GM21786 (cell line): ENCODE results near the gene MEGF10.

Experiments used
- ATAC-seq: cut with Tn5 transposase; IDR thresholded peaks from one replicate; pipeline ENCODE4 v1.9.1; 2021; ENCODE audit not compliant: unreplicated experiment

Gene MEGF10

GRCh38 chr5:127324756-127325155 is 34.2 kb downstream of the MEGF10 start:
- ATAC-seq: no peak

GRCh38 chr5:127326431-127326830 is 35.8 kb downstream of the MEGF10 start:
- no peak for ATAC-seq

- no peak for ATAC-seq
These were observed 36.6 kb downstream of the MEGF10 start for GRCh38 chr5:127326976-127327755.

DNA sequence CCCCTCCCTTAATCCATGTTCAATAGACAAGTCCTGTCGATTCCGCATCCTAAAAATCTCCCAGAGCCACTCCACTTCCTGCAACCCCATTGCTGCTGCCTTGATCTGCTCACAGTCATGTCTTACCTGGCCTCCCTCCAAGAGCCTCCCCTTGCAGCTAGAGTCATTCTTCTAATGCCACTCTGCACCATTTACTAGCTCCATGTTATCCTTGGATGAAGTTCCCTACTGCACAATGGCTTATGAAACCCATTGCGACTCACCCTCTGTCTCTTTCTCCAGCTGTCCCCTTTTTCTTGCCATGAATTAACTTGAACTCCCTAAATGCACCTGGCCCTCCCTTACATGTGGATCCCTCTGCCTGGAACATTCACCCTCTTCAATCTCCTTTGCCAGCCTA is 39.5 kb downstream of the MEGF10 start:
- ATAC-seq: no peak

DNA sequence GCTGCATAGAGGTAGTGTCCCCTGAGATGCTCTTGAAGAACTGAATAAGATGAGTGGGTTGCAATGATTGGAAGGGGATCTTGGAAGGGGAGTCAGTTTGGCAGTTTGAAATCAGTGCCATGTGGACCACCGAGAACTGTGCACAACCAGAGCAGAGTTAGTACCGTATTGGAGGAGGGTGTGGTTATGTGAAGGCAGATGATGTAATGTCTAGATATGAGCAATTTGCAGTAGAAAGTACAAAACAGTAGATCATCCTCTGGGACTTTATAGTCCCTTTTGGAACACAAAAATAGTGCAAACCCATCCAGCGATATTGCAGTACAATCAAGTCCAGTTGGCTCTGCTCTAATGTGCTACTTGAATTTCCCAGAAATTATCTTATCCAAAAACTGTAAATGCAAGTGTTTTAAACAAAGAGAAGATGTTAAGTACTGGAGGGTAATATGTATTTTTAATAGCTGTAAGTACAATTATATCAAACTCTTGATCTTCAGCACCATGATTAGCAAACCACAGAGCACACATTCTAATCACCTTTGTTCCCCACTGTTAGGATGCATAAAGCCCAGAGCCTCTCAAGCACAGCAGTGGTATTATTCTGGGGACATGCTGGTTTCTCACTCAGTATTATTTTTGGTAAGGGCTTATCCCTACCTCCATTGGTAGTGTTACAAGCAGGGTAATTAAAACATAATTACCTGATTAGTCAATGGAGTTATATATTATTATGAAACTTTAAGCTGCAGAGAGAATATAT is 41.5 kb downstream of the MEGF10 start:
- no peak for ATAC-seq

DNA sequence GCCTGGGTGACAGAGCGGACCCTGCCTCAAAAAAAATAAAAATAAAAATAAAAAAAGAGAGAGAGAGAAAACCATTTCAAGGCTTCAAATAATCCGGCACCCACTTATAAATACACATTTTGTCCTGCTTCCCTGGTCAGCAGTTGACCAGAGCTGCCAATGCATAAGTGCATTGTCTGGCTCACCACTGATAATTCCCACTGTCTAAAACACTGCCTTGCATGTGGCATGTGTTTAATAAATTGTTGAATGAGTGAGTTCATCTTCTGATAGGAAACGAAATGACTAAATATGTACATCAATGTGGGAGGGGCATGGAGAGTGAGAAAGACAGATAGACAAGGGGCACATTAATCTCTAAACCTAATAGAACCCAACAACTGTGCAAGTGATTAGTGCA is 42.9 kb downstream of the MEGF10 start:
- ATAC-seq: no peak

DNA sequence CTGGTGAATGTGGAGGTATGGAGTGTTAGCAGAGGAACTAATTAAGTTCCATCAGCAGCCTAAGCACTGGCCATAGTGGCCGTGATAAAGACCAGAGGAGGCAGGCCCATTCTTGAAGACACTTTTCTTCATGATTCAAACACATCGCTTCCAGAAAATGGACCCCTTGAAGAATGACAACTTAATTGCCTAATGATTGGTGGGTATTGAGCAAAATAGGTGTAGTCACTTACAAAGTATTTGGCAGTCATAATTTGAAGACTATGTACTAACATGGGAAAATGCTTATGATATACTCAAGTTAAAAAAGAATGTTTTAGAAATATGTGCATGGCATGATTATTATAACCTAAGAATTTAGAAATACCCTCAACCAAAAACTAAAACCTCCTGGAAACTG is 44.8 kb downstream of the MEGF10 start:
- ATAC-seq: no peak

DNA sequence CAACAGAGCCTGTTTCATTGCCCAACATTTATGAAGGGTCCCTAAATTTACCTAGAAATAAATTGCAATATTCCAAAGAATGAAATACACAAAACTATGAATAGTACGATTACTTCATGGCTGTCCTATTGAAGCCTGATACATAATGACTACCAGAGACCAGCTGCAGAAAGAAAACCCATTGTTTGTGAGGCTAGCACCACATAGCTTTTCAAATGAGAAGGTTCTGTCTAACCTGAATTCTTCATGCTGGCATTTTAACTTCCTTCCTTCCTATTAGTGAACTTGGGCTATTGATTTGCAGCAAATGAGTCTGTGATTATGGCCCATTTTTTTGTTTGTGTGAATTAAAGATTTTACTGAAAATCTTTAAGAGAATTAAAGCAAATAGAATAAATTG is 47.3 kb downstream of the MEGF10 start:
- ATAC-seq: no peak

DNA sequence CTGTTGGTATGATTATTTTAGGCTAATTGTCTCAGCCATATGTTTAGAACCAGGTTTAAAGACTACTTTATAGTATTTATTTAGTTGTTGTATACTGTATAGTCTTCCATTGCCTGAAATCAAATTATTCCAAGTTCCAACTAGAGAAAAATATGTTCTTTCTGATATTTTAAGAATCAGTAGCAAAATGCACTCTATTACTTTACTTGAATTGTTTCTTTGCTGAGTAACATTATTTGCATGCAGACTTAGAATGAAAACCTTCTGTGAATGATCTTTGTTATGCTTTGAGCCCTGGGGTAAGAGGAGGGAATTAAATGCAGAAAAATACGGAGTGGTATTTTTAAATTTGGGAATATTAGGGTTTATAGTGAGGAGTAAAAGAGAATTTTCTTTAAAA is 47.9 kb downstream of the MEGF10 start:
- ATAC-seq: no peak

GRCh38 chr5:127340606-127341005 is 50.0 kb downstream of the MEGF10 start:
- no peak for ATAC-seq

DNA sequence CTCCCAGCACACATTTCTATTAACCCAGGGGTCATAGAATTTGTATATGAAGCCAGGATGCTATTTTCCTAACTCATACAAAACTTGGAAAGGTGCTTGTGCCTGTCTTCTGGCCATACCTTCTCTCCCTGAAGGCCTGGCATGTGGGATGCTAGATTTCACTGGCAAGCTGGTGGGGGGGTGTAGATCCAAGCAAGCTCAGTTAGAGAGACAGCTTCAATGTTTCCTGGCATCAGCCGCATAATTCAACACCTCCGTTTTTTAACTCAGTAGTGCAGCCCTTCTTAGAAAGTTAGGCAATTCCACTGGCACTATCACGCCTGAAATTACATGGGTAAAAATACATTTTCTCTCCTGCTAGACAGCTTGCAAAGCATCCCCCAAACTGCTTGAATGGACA is 51.8 kb downstream of the MEGF10 start:
- ATAC-seq: no peak

DNA sequence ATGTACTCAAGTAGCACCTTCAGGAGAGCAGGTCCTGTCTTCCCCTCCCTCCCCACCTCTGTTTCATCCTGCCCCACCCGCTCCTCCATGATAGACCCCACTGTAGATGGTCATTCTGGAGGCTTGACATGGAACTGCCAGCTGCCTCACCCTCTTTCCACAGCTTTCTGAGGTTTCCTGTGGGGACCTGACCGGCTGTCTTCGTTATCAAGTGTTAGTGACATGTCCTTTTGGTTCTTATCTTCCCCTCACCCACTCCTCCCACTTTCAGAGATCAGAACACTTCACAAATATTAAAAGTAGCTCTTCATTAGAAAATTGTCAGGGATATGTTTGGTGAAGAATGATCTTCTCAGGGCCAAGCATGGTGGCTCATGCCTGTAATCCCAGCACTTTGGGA is 52.7 kb downstream of the MEGF10 start:
- ATAC-seq: no peak

DNA sequence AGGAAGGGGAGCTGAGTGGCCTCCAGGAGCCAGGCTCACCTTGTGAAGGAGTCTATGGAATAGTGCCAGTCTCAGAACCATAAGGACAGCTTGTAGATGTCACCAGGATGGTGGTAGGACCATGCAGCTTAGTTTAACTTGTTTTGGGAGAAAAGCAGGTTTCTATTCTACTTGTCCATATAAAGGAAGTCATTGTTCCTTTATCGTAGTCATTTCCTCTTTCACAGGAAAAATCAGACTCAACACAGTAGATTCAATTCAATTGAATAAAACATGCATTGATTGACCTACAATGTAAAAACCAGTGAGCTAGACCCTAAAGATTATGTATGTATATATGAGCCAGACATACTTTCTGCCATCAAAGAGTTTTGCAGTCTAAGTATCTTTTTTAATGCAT is 53.3 kb downstream of the MEGF10 start:
- ATAC-seq: no peak

GRCh38 chr5:127344931-127345330 is 54.3 kb downstream of the MEGF10 start:
- no peak for ATAC-seq

DNA sequence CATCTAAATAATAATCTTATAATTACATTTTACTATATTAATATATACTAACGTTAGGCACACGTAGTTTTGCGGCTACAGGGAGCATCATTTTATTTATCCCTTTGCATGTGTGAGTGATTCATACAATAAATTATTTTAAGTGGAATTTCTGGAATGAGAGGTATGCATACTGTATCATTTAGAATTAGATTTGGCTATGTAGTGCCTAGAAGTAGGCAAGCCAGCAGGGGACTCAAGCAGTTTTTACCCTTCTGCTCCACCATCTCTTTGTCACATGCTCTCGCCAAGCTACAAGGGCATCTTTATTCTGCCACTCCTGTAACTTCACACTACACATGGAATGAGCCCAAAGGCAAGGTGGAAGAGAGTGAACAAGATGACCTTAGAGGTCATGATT is 60.8 kb downstream of the MEGF10 start:
- ATAC-seq: no peak

GRCh38 chr5:127352068-127352467 is 61.5 kb downstream of the MEGF10 start:
- ATAC-seq: no peak

DNA sequence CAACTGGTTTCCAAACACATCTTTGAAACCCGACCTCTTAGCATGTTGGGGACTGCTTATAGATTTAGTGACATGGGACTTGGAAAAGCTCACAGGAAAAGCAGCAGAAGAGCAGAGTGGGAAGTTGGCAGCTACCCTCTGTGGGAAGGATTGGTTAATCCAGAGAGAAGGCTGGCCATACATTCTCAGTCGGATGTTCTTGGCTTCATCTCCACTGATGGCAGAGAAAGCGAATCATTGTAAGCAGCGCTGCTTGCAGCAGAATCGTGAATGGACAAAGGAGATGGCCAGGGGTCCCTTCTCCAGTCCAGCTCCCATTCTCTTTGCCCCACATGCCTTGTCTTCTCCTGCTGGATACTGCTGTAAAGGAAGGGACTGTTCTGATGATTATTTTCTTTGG is 62.7 kb downstream of the MEGF10 start:
- ATAC-seq: no peak

DNA sequence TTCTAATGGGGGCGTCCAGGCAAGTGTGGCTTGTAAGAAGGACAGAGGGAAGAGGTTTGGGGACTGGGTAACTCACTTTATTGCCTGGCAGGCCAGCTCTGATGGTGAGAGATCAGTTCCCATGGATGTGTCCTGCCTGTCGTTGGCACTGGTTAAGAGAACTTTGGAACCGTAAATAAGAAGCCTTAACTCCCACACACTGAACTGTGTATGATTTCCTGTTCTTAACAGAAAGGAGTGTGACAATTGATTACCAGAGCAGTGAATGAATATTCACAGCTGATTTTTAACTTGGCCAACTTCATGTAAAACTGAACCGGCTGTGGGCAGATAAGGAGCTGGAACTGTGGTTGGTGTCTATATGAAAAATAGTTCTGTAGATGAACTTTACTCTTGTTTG is 63.2 kb downstream of the MEGF10 start:
- ATAC-seq: no peak

DNA sequence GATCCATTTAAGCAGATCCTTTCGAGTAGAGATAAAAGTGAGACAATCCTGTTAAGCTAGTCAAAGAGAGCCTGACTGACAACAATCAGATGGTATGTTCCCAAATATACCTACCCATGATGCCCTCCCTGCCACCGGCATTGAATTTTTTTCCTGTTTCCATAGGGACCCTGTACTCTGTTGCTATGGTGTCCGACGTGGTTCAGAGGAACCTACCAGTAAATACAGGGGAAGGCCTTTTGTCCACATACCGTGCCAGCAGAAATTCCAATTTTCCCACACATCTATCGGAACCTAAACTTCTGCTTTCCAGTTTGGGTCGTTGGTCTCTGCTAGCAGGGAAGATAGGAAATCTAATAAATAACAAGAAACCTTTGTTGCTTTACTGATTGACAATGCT is 64.7 kb downstream of the MEGF10 start:
- no peak for ATAC-seq

DNA sequence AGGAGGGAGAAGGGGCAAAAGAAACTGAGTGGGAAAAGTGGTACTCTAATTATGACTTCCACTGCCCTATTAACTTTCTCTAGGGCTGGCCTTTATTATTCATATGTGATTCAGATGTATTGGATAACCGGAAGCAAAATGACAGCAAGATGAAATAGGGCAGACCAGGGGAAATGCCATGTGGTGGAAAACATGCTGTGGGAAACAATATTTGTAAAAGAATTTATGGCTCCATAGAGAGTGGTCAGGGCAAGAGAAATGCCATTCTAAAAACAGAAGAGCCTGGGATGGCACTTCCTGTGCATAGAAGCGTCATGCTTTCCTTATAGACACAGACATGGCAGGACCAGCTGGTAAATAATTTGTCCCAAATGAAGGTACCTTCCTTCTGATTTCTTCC is 67.7 kb downstream of the MEGF10 start:
- no peak for ATAC-seq

DNA sequence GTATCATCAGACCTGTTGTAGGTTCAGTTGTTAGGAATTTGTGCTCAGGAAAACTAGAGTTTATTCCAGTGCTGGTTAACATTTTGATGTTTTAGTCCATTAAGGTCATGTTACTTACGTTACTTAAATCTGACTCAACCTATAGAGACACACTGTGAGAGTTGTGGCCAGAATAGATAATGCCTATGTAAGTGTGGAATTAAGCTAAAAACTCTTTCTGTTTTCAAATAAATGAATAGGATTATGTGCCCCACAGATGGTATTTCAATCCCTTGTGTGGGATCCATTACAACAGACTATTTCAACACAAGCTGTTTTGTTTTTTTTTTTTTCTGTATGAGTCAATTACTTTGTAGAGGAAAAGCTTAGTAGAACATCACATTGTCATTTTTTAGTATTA is 68.1 kb downstream of the MEGF10 start:
- no peak for ATAC-seq

DNA sequence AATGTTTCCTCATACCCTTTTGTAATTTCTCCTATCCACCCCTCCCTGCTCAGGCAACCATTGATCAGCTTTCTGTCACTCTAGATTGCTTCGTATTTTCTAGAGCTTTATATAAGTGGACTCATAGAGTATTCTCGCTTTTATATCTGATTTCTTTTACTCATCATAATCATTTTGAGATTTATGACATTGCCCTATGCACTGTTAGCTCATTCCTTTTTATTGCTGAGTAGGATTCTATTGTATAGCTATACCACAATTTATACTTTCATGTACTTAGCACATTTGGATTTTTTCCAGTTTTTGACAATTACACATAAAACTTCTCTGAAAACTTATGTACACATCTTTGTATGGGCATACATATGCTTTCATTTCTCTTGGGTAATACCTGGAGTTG is 68.9 kb downstream of the MEGF10 start:
- no peak for ATAC-seq

DNA sequence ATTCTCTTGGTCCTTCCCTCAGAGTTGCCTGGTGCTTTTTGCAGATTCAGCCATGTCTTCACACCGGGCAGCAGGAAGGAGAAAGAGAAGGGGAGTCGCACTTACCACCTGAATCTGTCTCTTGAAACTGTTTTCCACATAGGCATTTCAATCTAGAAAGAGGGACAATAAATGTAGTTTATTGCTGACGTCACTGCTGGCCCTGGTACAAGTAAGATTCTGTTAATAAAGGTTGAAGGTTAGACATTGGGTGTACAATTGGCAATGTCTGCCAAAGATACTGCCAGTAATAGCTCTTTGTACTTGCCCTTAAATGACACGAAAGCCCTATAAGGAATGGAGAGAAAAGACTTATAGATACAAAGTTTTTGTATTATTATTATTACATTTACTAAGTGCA is 72.8 kb downstream of the MEGF10 start:
- no peak for ATAC-seq
